HG02852 (cell line): ENCODE data around the gene CFAP299.

Source experiments
- ATAC-seq: cut with Tn5 transposase; IDR thresholded peaks from one replicate; pipeline ENCODE4 v1.9.1; 2021; ENCODE audit warnings: mild to moderate bottlenecking, moderate library complexity; ENCODE audit not compliant: unreplicated experiment

Gene CFAP299

DNA sequence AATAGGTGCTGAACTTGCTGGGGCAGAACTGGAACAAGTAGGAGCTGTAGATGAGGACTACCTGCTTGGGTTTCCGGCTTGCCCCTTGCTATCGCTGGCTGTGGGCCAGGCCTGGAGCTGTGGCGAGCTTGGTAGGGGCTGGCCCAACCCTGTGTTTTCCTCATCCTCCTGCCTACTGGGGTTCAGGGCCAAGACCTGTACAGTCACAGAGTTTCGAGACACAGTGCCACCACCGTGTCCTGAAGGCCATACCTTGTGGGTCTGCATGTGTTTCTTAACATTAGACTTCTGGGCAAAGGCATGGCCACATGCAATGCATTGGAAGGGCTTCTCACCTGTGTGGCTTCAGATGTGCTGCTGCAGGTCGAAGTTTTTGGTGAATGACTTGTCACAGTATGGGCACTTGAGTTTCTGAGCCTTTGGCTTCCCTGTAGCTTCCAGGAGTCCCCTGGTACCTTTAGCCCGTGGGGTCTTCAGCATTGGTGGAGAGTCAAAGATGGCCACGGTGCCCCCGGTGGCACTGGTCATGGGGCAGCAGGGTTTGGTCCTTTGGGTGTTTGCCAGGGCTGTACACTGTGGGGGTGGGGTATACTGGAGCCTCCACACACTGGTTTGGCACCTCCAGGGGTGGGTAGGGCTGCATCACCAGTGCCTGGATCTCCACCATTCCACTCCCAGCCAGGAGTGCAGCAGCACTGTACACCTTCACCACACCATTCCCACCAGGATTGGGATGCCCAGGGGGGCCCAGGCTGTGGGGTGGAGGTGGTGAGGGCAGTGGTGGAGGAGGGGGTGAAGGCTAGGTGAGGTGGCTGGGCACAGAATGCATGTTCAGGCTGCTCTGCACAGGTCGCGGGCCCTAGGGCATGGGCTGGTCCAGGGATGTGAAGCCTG is 52.1 kb downstream of the CFAP299 start:
- ATAC-seq: no peak

DNA sequence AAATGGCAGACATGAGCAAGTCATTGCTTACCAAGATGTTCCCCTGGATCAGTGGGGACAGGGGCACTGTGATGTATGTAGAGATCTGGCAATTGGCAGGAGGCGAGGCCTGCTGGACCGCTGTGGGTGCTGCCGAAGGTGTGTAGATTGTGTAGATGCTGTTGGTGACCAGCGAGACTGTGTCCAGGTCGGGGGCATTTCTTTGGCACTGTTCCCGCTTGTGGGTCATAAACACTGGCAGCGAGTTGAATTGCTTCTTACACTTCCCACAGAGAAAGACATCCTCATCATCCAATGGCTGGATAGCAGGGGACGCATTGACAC is 52.7 kb downstream of the CFAP299 start:
- ATAC-seq: no peak

DNA sequence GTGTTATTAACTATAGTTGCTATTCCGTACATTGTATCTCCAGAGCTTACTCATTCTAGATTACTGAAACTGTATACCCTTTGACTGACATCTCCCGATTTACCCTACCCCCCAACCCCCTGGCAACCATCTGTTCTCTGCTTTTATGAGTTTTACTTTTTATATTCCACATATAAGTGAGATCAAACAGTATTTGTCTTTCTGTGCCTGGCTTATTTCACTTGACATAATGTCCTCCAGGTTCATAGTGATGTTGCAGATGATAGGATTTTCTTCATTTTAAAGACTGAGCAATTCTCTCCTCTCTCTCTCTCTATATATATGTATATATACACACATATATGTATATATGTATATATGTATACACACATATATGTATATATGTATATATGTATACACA is 54.6 kb downstream of the CFAP299 start:
- no peak for ATAC-seq

DNA sequence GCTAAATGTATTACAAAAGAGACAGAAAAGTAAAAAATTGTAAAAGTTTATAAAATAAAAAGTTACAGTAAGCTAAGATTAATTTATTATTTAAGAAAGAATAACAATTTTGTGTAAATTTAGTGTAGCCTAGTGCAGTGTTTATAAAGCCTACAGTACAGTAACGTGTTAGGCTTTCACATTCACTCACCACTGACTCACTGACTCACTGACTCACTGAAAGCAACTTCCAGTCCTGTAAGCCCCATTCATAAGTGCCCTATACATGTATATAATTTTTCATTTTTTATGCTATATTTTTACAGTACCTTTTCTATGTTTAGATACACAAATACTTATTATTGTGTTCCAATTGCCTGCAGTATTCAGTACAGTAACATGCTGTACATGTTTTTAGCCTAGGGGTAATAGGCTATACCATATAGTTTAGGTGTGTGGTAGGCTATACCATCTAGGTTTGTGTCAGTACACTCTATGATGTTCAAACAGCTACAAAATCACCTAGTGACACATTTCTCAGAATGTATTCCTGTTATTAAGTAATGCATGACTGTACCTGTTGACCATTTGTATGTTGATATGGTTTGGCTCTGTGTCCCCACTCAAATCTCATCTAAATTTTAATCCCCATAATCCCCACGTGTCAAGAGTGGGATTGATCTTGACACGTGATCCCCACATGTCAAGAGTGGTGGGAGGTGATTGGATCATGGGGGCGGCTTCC is 57.9 kb downstream of the CFAP299 start:
- ATAC-seq: peak; percentile 77

DNA sequence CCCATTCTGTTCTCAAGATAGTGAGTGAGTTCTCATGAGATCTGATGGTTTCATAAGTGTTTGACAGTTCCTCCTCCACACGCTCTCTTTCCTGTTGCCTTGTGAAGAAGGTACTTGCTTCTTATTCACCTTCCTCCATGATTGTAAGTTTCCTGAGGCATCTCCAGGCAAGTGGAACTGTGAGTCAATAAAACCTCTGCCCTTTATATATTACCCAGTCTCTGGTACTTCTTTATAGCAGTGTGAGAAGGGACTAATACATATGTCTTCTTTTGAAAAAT is 58.4 kb downstream of the CFAP299 start:
- no peak for ATAC-seq

DNA sequence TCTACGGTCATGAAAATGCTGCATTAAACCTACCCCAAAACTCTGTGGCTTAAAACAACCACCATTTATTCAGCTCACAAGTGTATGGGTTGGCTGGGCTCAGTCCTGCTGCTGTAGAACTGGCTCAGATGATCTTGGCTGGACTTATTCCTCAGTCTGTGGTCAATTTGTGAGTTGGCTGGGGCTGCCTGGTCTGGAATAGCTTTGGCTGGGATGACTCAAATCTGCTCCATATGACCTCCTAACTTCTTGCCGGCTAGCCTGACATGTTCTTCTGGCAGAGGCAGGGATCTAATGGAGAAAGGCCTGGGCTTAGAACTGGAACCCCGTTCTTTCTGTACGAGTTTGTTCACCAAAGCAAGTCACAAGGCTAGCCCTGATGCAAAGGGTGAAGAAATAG is 71.7 kb downstream of the CFAP299 start:
- ATAC-seq: no peak

DNA sequence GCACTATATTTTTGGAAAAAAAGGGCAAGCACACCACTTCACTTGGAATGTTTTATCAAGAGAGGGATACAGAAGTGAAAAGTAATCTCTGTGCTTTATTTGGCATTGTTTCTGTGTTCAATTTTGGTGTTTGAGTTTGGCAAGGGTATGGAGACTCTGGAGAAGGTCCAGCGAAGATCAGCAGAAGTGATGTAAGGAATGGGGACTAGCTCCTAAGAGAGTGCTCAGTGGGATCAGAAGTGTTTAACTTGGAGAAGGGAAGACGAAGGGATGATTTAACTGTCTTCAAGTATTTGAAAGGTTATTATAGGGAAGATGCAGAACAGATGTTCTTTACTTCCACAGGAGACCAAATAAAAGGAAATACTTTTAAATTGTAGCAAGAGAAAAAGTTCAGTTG is 74.3 kb downstream of the CFAP299 start:
- no peak for ATAC-seq

DNA sequence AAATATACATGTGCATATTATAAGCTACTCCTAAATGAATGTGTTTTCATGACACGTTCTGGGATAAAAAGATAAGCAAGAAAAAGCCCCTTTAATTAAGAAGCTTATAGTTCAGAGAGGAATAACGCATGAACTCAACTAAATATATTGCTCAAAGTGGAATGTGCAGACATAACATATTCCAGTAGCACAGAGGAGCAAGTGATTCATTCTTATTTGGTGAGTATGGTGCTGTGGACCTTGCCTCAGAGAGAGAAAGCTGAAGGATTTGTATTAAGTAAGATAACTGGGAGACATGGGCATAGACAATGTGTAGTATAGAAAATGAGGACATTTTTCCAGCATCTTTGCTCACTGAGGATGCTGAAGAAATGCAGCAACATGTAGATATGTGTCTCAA is 76.8 kb downstream of the CFAP299 start:
- no peak for ATAC-seq

DNA sequence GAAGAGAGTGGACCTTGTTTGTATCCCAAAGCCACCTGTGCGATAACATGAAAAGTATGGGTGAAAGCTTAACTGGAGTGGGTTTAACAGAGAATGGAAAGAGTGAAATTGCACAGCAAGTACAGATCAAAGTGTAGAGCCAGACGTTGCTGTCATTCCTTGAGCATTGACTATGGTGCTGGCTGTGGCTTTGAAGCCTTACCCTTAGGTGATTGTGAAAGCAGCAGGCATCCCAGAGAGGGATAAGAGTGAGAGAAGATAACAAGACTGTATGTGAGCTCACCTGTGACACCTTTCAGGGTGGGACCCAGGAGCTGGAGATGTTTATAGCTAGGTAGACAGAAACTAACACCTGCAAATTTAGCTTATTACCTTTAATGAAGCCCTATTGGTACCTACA is 77.6 kb downstream of the CFAP299 start:
- ATAC-seq: no peak

DNA sequence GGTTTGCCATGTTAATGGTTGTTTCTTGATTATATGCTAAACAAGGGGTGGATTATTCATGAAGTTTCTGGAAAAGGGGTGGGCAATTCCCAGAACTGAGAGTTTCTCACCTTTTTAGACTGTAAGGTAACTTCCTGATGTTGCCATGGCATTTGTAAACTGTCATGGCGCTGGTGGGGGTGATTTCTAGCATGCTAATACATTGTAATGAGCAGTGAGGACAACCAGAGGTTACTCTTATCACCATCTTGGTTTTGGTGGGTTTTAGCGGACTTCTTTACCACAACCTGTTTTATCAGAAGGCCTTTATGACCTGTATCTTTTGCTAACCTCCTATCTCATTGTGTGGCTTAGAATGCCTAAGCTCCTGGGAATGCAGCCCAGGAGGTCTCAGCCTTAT is 81.5 kb downstream of the CFAP299 start:
- ATAC-seq: no peak

DNA sequence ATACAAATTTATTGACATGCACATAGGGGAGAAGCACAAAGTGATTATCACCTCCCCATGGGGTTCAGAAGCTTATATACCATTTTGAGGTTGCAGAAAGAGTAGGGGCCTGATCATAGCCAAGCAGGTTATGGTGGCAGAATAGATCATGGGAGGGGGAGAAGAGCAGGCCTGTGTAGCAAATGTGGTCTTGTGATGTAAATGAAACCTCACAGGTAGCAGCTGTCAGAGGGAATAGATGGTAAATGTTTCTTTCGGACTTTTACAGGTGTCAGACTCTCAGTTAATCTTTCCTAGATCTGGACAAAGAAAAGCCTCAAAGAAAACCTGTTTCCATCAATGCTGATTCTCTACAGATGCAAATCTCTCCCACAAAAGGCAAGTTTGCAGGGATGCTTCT is 84.4 kb downstream of the CFAP299 start:
- ATAC-seq: no peak

DNA sequence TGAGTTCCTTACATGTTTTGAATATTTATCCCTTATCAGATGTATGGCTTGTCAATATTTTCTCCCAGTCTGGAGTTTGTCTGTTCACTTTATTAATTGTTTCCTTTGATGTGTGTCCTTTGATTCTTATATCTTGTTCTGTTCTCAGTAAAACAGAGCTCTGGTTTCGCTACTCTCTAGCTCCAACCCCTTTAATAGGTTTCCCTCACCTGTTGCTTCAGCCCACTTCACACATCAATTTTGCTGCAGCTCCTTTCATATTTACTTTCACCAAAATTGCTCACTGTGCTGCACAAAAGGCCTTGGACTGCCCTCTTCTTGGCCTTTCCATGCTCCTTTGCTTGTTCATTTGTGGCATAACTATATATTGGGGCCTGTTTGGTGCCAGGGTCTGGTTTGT is 85.1 kb downstream of the CFAP299 start:
- no peak for ATAC-seq

DNA sequence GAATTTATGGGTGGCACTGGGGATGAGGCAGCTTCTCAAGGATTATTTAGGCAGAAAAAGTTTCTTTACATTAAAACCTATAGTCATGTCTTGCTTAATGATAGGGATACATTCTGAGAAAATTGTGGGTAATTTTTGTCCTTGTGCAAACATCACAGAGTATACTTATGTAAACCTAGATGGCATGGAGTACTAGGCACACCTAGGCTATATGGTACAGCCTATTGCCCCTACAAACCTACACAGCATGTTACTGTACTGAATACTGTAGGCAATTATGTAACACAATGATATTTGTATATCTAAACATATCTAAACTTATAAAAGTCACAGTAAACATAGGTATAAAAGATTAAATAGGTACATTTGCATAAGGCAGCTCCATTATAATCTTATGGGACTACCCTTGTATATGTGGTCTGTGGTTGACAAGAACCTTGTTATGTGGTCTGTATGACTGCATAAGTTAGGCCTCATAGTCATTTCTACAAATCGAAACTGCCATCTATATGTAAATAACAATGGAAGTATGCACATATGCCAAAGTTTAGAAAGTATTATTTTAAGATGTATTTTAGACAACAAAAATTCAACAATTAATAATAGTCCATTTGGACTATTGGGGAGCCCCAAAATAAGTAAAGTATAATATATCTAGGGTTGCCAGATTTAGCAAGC is 87.3 kb downstream of the CFAP299 start:
- ATAC-seq: no peak

DNA sequence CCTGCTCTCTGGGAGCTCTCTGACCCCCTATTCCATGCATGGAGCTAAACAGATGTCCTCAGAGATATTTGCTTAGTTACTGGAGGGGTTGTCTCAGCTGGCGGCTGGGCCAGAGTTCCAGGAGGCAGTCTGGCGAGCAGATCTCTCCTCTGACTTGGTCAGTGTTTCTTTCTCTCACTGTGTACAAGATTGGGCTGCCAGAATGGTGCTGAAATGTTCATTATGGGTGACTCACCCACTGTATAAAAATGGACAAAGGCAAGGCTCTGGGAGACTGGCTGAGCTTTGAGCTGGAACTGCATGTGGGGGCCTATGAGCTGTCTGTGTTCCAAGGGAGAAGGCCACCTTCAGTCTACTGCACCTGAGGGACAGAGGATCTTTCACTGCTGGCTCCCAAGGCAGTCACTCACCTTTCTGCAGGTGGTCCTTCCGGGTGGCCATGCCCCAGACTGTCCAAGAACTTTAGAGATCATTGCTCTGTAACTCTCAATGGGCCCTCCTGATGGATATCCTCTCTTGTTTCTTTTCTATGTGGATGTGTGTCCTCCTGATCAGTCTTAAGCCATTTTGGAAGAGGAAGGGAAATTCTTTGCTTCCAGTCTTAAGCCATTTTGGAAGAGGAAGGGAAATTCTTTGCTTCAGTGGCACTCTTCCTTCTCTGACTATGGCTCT is 88.2 kb downstream of the CFAP299 start:
- no peak for ATAC-seq

DNA sequence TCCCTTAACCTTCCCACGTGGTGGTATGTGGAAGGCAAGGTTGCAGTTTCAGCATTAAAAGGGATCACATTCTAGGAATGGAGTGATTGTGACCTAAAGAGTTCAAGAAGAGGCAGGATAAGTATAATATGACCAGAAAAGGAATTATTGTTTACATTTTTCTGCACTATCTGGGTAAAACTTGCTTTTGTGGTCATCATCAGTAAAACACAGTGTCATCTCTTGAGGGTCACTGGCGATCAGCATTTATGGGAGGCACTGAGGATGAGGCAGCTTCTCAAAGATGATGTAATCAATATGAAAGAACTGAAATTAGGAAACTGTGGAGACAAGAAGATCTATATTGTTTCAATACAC is 88.7 kb downstream of the CFAP299 start:
- no peak for ATAC-seq

DNA sequence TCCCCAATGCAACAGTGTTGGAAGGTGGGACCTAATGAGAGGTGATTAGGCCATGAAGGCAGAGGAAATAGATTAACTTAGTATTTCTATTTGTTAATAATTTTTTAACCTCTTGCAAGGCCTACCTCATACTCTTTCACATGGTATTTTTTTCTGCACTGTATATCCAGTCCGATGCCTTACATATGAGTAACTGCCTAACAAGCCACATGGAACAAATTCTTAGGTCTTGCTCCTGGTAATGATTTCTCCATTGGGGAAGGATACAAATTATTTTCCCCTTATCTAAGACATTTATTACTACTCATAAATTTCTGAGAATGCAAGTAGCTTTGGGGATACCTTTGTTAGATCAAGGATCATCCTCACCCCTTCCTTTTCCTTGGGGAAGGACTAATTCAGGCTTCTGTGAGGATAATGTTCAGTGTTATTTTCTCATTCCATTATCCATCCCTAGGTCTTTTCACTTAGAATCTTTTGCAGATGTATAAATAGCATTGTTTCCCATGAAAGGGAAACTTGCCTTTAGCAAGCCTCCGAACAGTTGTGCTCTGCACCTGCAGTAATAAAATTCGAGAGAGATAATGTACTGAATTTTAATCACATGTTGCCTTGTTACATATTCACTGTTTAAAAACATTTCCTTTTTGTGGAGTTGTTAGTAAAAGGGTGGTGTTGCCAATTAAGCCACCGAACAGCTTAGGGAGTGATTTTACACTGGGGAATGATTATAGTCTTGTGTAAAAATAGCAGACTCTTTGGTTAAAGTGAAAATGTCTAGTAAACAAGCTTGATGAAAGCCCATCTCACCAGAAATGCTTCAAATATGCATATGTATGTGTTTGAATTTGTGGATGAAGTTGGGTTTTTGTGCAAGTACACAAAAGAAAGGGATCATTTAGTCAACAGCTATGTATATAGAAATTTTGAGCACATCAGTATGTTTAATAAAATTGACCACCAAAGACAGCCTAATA is 89.9 kb downstream of the CFAP299 start:
- ATAC-seq: no peak

DNA sequence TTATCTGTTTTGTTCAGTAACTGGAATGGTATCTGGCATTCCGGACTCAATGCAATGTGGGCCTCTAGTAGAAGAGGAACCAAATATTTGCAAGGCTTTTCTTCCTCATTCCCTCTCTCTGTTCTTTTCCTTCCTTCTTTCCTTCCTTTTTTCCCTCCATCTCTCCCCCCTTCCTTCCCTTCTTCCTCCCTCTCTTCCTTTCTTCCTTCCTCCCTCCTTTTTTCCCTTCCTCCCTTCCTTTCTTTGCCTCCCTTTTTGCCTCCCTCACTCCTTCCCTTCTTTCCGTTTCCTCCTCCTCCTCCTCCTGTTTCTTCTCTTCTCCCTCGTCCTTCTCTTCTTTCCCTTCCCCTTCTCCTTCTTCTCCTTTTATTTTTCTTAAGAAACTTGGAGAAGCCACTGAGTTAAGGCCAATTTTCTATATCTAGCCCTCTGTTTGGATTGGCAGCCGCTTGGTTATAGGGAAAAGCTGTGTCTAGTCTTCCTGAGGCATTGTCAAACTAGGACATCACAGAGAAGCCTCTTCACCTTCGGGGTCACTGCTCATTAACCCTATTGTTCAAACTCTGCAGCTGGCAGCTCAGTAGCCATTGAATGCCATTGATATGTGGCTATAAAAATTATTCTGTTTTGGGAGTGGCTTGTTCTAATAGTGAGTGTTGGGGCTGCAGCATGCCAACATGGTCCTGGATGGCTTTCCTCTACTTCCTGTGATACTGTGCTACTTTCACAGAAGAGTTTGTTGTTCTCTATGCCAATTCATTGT is 95.9 kb downstream of the CFAP299 start:
- ATAC-seq: no peak

DNA sequence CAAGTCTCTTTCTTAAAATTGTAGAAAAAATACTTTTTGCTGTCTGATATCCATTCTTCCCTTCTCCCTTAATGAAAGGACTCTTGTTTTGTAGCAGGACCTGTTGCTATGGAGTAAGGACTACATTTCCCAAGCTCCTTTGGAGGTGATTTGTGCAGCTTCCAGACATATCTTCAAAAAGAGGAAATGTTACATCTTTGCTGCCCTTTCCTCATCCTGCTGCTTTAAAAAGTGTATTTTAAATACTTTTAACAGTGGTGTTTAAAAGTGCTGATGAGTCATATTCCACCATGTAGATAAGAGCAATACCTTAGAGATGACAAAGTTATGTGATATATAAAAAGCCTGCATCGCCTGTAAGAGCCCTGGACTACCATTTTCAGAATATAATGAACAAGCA is 98.7 kb downstream of the CFAP299 start:
- no peak for ATAC-seq

DNA sequence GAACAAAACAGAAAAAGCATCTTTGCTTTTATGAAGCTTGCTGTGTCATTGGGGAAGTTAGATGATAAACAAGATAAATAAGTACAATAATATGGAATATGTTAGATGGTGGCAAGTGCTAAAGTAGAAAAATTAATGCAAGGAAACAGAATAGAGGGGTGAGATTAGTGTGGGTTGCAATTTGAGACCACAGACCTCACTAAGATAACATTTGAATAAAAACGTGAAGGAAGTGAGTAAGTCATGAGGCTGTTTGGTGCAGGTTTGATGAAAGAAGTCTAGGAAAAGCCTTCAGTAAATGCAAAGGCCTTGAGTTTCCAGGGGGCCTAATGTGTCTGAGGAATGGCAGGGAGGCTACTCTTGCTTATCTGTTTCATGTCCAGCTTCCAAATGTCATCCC is 102.5 kb downstream of the CFAP299 start:
- ATAC-seq: no peak
